AG09309 (cell line): ENCODE measurements around the gene PPDPF.

Source experiments
- DNase-seq: peaks from one replicate; pipeline ENCODE4 v3.0.0-alpha.2; 2010; ENCODE audit warnings: low read depth
- H3K4me3 ChIP-seq: 2 replicates; pipeline ENCODE4 v1.5.1; 2011; ENCODE audit warnings: mild to moderate bottlenecking, low read depth, low read length, moderate library complexity; ENCODE audit not compliant: control insufficient read depth
- TF ChIP-seq, protein P1 (sequence below): IDR thresholded peaks from 2 replicates; pipeline ENCODE4 v1.5.1; 2011; ENCODE audit warnings: mild to moderate bottlenecking, low read depth, low read length, inconsistent platforms; ENCODE audit not compliant: insufficient read depth, control insufficient read depth; ENCODE audit errors: missing control alignments

The PPDPF gene

DNA sequence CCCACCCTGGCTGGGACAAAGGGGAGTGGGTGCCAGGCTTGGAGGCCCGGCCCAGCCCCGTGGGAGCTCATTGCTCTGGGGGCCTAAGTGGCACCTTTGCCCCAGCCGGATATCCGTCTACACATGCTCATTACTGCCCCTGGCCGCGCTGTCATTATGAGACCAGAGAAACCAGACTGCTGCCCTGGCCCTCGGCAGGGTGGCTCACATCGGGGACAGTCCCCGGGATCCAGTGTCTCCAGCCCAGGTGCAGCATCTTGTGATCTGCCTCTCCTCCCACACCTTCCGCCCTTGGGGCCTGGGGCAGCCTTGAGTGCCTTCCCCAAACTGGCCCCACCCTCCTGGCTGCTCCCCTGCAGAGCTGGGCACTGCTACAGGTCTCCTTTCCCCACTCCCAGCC lies 22.1 kb downstream of the PPDPF start:
- no peak overlapping the region for H3K4me3 ChIP-seq
- TF ChIP-seq, protein P1, sequence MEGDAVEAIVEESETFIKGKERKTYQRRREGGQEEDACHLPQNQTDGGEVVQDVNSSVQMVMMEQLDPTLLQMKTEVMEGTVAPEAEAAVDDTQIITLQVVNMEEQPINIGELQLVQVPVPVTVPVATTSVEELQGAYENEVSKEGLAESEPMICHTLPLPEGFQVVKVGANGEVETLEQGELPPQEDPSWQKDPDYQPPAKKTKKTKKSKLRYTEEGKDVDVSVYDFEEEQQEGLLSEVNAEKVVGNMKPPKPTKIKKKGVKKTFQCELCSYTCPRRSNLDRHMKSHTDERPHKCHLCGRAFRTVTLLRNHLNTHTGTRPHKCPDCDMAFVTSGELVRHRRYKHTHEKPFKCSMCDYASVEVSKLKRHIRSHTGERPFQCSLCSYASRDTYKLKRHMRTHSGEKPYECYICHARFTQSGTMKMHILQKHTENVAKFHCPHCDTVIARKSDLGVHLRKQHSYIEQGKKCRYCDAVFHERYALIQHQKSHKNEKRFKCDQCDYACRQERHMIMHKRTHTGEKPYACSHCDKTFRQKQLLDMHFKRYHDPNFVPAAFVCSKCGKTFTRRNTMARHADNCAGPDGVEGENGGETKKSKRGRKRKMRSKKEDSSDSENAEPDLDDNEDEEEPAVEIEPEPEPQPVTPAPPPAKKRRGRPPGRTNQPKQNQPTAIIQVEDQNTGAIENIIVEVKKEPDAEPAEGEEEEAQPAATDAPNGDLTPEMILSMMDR = no peak
- DNase-seq = no peak

GRCh38 chr20:63543131-63543530 lies 22.6 kb downstream of the PPDPF start:
- DNase-seq = no peak
- TF ChIP-seq, protein P1 = no peak
- no peak overlapping the region for H3K4me3 ChIP-seq

GRCh38 chr20:63543733-63544132 lies 23.2 kb downstream of the PPDPF start:
- no peak overlapping the region for H3K4me3 ChIP-seq
- TF ChIP-seq, protein P1 = no peak
- no peak for DNase-seq

DNA sequence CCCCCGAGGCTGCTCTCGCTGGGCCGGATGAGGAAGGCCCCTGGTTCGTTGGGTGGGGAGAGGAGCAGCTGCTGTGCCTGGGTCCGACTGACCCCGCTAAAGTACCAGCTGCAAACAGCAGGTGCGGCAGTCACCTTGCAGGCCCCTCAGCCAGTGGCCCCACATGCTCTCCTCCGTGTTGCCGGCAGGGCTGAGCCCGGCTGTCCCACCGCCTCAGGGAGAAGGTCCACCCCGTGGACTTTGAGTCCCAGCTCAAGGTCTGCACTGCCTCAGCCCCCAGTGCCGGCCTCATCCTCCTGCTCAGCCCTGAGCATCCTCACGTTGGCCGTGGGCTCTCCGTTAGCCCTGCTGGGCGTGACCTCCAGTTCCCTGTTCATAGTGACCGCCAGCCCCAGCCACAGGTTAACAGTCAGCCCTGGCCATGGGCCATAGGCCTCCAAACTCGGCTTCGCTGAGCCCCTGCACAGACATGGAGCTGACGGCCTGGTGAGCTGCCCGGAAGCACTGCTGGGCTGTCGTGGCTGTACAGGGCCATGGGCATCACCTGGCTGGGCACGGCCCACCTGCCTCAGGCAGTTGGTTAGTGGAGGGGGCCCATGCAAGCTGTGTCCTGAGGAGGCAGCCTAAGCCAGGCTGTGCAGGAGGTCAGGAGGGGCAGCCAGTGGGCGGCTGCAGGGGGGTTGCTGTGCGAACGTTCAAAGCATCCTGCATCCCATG lies 23.8 kb downstream of the PPDPF start:
- TF ChIP-seq, protein P1 = no peak
- H3K4me3 ChIP-seq = no peak overlapping the region
- no peak for DNase-seq

GRCh38 chr20:63544958-63545516 lies 24.5 kb downstream of the PPDPF start:
- H3K4me3 ChIP-seq = no peak overlapping the region
- no peak for DNase-seq
- TF ChIP-seq, protein P1 = no peak

GRCh38 chr20:63545814-63546213 lies 25.2 kb downstream of the PPDPF start:
- no peak for DNase-seq
- TF ChIP-seq, protein P1 = no peak
- no peak overlapping the region for H3K4me3 ChIP-seq
